Thyroid gland (tissue), 4 donors: ENCODE data around the gene RTN4R. TPM values are rescaled to one million over a fixed set of nuclear protein-coding genes. Genes with fewer than 3 reads are reported as not detected.

Source experiments
- DNase-seq, 2 donors: peaks; one replicate each; pipeline ENCODE4 v3.0.0-alpha.2; 2019
- H3K27ac ChIP-seq, 3 donors: fragments of 200-600 bp; sonication (generic); 1 replicate in 2 of 3; 2 replicates in 1 of 3; pipeline ENCODE4 v1.5.1; 2016 to 2019; ENCODE audit warnings: mild to moderate bottlenecking in 1 of 3, moderate library complexity in 1 of 3
- H3K27me3 ChIP-seq: fragments of 200-600 bp; sonication (generic); one replicate; pipeline ENCODE4 v1.5.1; 2019
- H3K36me3 ChIP-seq, 2 donors: fragments of 200-600 bp; sonication (generic); one replicate each; pipeline ENCODE4 v1.5.1; 2016 to 2019
- H3K4me1 ChIP-seq, 2 donors: fragments of 200-600 bp; sonication (generic); one replicate each; pipeline ENCODE4 v1.5.1; 2017 to 2019
- H3K4me3 ChIP-seq, 3 donors: fragments of 200-600 bp; sonication (generic); replicated peaks in 1 of 3; 1 replicate in 2 of 3; 2 replicates in 1 of 3; pipeline ENCODE4 v1.5.1; 2016; ENCODE audit warnings: mild to moderate bottlenecking in 1 of 3
- H3K9me3 ChIP-seq: fragments of 200-600 bp; sonication (generic); one replicate; pipeline ENCODE4 v1.5.1; 2017
- CTCF ChIP-seq, 6 experiments: fragments of 200-600 bp in 3 of 6; fragments of 450-650 bp in 3 of 6; sonication (generic) in 3 of 6; IDR thresholded peaks; one replicate each; pipeline ENCODE4 v1.5.1; 2016 to 2019; ENCODE audit warnings: antibody characterized with exemption in 6 of 6, mild to moderate bottlenecking in 2 of 6, inconsistent platforms in 1 of 6, moderate library complexity in 1 of 6
- POLR2A ChIP-seq, 2 donors: fragments of 450-650 bp; IDR thresholded peaks; one replicate each; pipeline ENCODE4 v1.6.1; 2017; ENCODE audit warnings: antibody characterized with exemption in 2 of 2, mild to moderate bottlenecking in 2 of 2, moderate library complexity in 1 of 2
- WGBS, 2 donors: methylation state at CpG; one replicate each; pipeline ENCODE4 v1.1.5; 2017; 5-methylcytosine and 5-hydroxymethylcytosine counted together
- intact Hi-C: fragments of 100-400 bp; cut with DNase I; formaldehyde crosslinking; loops from one replicate; pipeline ENCODE4 v1.15.1; 2023
- total RNA-seq, 4 donors: library from RNA; depleted of rRNA; stranded (reverse); fragments of >200 nt; gene quantifications; one replicate each; pipeline ENCODE4 v1.2.3, GENCODE V29; 2016

RTN4R gene
- total RNA-seq, 4 donors from 2014 or later, result 4.0 to 8.6 (median 5.9) TPM

- intact Hi-C loops, result no loop called here
- DNase-seq, result no peak
- H3K27me3 ChIP-seq, result no peaks in the 10 kb centered on the region
- TF ChIP-seq CTCF (IDR thresholded peaks at IDR 0.05), result no peak
- no peak for TF ChIP-seq POLR2A (IDR thresholded peaks at IDR 0.05)
- peaks cover 8 to 33% of the 10 kb centered on the region in 2 donors for H3K4me1 ChIP-seq
- no peak overlapping the region for H3K27ac ChIP-seq
- H3K9me3 ChIP-seq, result no peaks in the 10 kb centered on the region
- H3K4me3 ChIP-seq, result no peak overlapping the region
- whole genome bisulfite sequencing, 2 donors, result 92 to 95% methylated on average over 29 to 36 of the region's 51 CpGs
- H3K36me3 ChIP-seq, result no peaks in the 10 kb centered on the region
These were observed 26.3 kb downstream of the RTN4R start for GRCh38 chr22:20241579-20242392.

GRCh38 chr22:20240900-20241299 is 27.2 kb downstream of the RTN4R start:
- H3K4me3 ChIP-seq, result no peak overlapping the region
- WGBS, 2 donors, result 89 to 92% methylated on average over 5 to 8 of the region's 8 CpGs
- H3K36me3 ChIP-seq, result no peaks in the 10 kb centered on the region
- no peak overlapping the region for H3K27ac ChIP-seq
- no peaks in the 10 kb centered on the region for H3K9me3 ChIP-seq
- peaks cover 8 to 33% of the 10 kb centered on the region in 2 donors for H3K4me1 ChIP-seq
- no peak for DNase-seq
- TF ChIP-seq POLR2A (IDR thresholded peaks at IDR 0.05) (no peak), CTCF (IDR thresholded peaks at IDR 0.05) (no peak)
- H3K27me3 ChIP-seq, result no peaks in the 10 kb centered on the region
- intact Hi-C loops, result no loop called here

GRCh38 chr22:20240447-20240764 is 27.7 kb downstream of the RTN4R start:
- TF ChIP-seq POLR2A (IDR thresholded peaks at IDR 0.05) (no peak), CTCF (IDR thresholded peaks at IDR 0.05) (no peak)
- 65 to 68% methylated on average over 14 of the region's 14 CpGs for WGBS, 2 donors
- H3K4me1 ChIP-seq, result peaks cover 8 to 33% of the 10 kb centered on the region in 2 donors
- H3K36me3 ChIP-seq, result no peaks in the 10 kb centered on the region
- no peaks in the 10 kb centered on the region for H3K9me3 ChIP-seq
- no peak for DNase-seq
- no peak overlapping the region for H3K27ac ChIP-seq
- intact Hi-C loops, result no loop called here
- H3K27me3 ChIP-seq, result no peaks in the 10 kb centered on the region
- H3K4me3 ChIP-seq, result no peak overlapping the region

- Histone ChIP-seq H3K4me1 (peaks cover 8 to 33% of the 10 kb centered on the region in 2 donors), H3K27ac (no peak overlapping the region), H3K9me3 (no peaks in the 10 kb centered on the region), H3K27me3 (no peaks in the 10 kb centered on the region), H3K36me3 (no peaks in the 10 kb centered on the region), H3K4me3 (no peak overlapping the region)
- 63 to 72% methylated on average over 4 to 6 of the region's 9 CpGs for WGBS, 2 donors
- DNase-seq, result no peak
- no peak for TF ChIP-seq CTCF (IDR thresholded peaks at IDR 0.05)
- TF ChIP-seq POLR2A (IDR thresholded peaks at IDR 0.05), result no peak
- intact Hi-C loops, result no loop called here
These were observed 28.3 kb downstream of the RTN4R start for GRCh38 chr22:20239676-20240446.
